Measurements from ENCODE around the gene ARHGAP6. TPM values are rescaled to one million over a fixed set of nuclear protein-coding genes. Genes with fewer than 3 reads are reported as not detected.

Gene ARHGAP6
- total RNA-seq, 2 donors from 2014 or later, result 0.07 to 0.14 TPM

Other genes with a start within 250 kb of the ARHGAP6 start
- 10 to 100 TPM; 23.9 to 34.9 TPM for gene MSL3, start 92.3 kb upstream of the ARHGAP6 start, total RNA-seq